B cell (primary cell): ENCODE results near the gene KAT7. TPM values are rescaled to one million over a fixed set of nuclear protein-coding genes. Genes with fewer than 3 reads are reported as not detected.

ENCODE experiments used
- ATAC-seq: fragments of 200-7000 bp; cut with Tn5 transposase; one replicate; pipeline ENCODE4 v1.10.0; 2021; ENCODE audit warnings: low read depth, mild to moderate bottlenecking, moderate number of reproducible peaks, moderate library complexity
- CTCF ChIA-PET: fragments of 350-600 bp; sonication (Branson Sonifier 250); formaldehyde crosslinking; loops from one replicate; lab custom pipeline; 2021; ENCODE audit warnings: antibody characterized with exemption, inconsistent platforms; lab: Charles Lee
- POLR2A ChIA-PET: fragments of 350-600 bp; sonication (Branson Sonifier 250); formaldehyde crosslinking; loops from one replicate; lab custom pipeline; 2021; ENCODE audit warnings: antibody characterized with exemption; lab: Charles Lee
- DNase-seq: peaks from one replicate; pipeline ENCODE4 v3.0.0; 2013
- H2AFZ ChIP-seq: 2 replicates; pipeline ENCODE4 v1.6.1; 2012; ENCODE audit warnings: mild to moderate bottlenecking, low read depth, low read length; ENCODE audit not compliant: insufficient read depth, poor library complexity, severe bottlenecking
- H3K27ac ChIP-seq, 2 donors: 1 replicate in 1 of 2; 2 replicates in 1 of 2; pipeline ENCODE4 v1.5.1; 2012 to 2013; ENCODE audit warnings: low read length in 2 of 2, mild to moderate bottlenecking in 2 of 2, moderate library complexity in 1 of 2
- H3K27me3 ChIP-seq, 4 experiments: fragments of 200-600 bp in 1 of 4; sonication (generic) in 1 of 4; replicated peaks in 1 of 4; 1 replicate in 2 of 4; 2 replicates in 2 of 4; pipeline versions ENCODE4 v1.6.1 to v1.7.0; 2013 to 2016; ENCODE audit warnings: low read length in 3 of 4, mild to moderate bottlenecking in 2 of 4, mixed read lengths in 1 of 4, moderate library complexity in 1 of 4; ENCODE audit not compliant: insufficient read depth in 4 of 4, control insufficient read depth in 3 of 4; ENCODE audit errors: control extremely low read depth in 1 of 4
- H3K36me3 ChIP-seq, 2 experiments: replicated peaks in 1 of 2; 1 replicate in 1 of 2; 2 replicates in 1 of 2; pipeline versions ENCODE4 v1.6.1 to v1.7.1; 2013; ENCODE audit warnings: low read length in 1 of 2; ENCODE audit not compliant: insufficient read depth in 2 of 2, control insufficient read depth in 1 of 2; ENCODE audit errors: control extremely low read depth in 1 of 2, extremely low read depth in 1 of 2
- H3K4me1 ChIP-seq, 2 donors: fragments of 200-600 bp in 1 of 2; sonication (generic) in 1 of 2; 1 replicate in 1 of 2; 2 replicates in 1 of 2; pipeline versions ENCODE4 v1.5.1 to v1.6.1; 2013 to 2017; ENCODE audit warnings: low read length in 2 of 2; ENCODE audit not compliant: control insufficient read depth in 2 of 2, insufficient read depth in 2 of 2
- H3K4me2 ChIP-seq: replicated peaks from 2 replicates; pipeline ENCODE3; 2012; ENCODE audit warnings: mild to moderate bottlenecking, low read depth, low read length; ENCODE audit not compliant: poor library complexity, severe bottlenecking
- H3K4me3 ChIP-seq, 5 experiments: fragments of 200-600 bp in 1 of 5; sonication (generic) in 1 of 5; 1 replicate in 3 of 5; 2 replicates in 2 of 5; pipeline versions ENCODE4 v1.5.1 to v1.7.0; 2011 to 2016; ENCODE audit warnings: low read length in 4 of 5, mild to moderate bottlenecking in 4 of 5, low read depth in 2 of 5, control low read depth in 1 of 5, moderate library complexity in 1 of 5; ENCODE audit not compliant: insufficient read depth in 1 of 5; ENCODE audit errors: control extremely low read depth in 1 of 5, extremely low read depth in 1 of 5
- H3K79me2 ChIP-seq: fragments of 200-600 bp; sonication (generic); one replicate; pipeline ENCODE4 v1.6.0; 2016; ENCODE audit warnings: low read length; ENCODE audit not compliant: control insufficient read depth, insufficient read depth
- H3K9ac ChIP-seq: fragments of 200-600 bp; sonication (generic); 2 replicates; pipeline ENCODE4 v1.6.1; 2017; ENCODE audit warnings: mild to moderate bottlenecking, low read length, moderate library complexity
- H3K9me3 ChIP-seq, 3 donors: one replicate each; pipeline versions ENCODE4 v1.6.1 to v1.7.1; 2013; ENCODE audit warnings: low read length in 2 of 3; ENCODE audit not compliant: control insufficient read depth in 2 of 3, insufficient read depth in 1 of 3; ENCODE audit errors: control extremely low read depth in 1 of 3
- H4K20me1 ChIP-seq: 2 replicates; pipeline ENCODE4 v1.6.0; 2012; ENCODE audit warnings: mild to moderate bottlenecking, low read length; ENCODE audit not compliant: insufficient read depth, control insufficient read depth, poor library complexity, severe bottlenecking
- H3K27ac Mint-ChIP-seq: one replicate; pipeline ENCODE4 v1.8.0; 2021; ENCODE audit warnings: mixed read lengths
- H3K27me3 Mint-ChIP-seq: one replicate; pipeline ENCODE4 v1.8.0; 2021; ENCODE audit warnings: mixed read lengths
- H3K4me1 Mint-ChIP-seq: one replicate; pipeline ENCODE4 v1.8.0; 2021; ENCODE audit warnings: mixed read lengths
- H3K4me3 Mint-ChIP-seq: one replicate; pipeline ENCODE4 v1.8.0; 2021; ENCODE audit warnings: mixed read lengths
- H3K9me3 Mint-ChIP-seq: one replicate; pipeline ENCODE4 v1.8.0; 2022; ENCODE audit warnings: mixed read lengths; ENCODE audit not compliant: insufficient read depth
- EZH2 ChIP-seq: IDR thresholded peaks from 2 replicates; pipeline ENCODE4 v1.6.1; 2012; ENCODE audit warnings: borderline replicate concordance, low read depth, mild to moderate bottlenecking, moderate library complexity, low read length; ENCODE audit not compliant: insufficient read depth, poor library complexity, severe bottlenecking
- WGBS: methylation state at CpG from one replicate; pipeline ENCODE4 v1.1.5; 2013; ENCODE audit warnings: missing lambda C conversion rate; ENCODE audit not compliant: insufficient coverage; 5-methylcytosine and 5-hydroxymethylcytosine counted together
- intact Hi-C: fragments of 100-400 bp; cut with micrococcal nuclease; formaldehyde crosslinking; loops from one replicate; pipeline ENCODE4 v1.10.0; 2022
- polyA plus RNA-seq: library from polyadenylated mRNA; depleted of rRNA; stranded (reverse); fragments of >200 nt; gene quantifications from 2 replicates; pipeline ENCODE4 v1.2.3, GENCODE V29; 2012
- total RNA-seq, 2 donors: library from RNA; stranded (reverse); fragments of 120-200 nt in 1 of 2; gene quantifications; 1 replicate in 1 of 2; 2 replicates in 1 of 2; pipeline versions ENCODE4 v1.2.3 to v1.2.4, GENCODE V29; 2013 to 2022
- TF ChIP-seq, protein P1 (sequence below): fragments of 200-600 bp; IDR thresholded peaks from one replicate; pipeline ENCODE4 v1.8.0; 2022; ENCODE audit warnings: antibody characterized with exemption, mild to moderate bottlenecking

Gene KAT7
- total and polyA plus RNA-seq, 2 donors (not counting 1 experiment from before 2014, with no cell fraction given), result 16.7 to 124 TPM

DNA sequence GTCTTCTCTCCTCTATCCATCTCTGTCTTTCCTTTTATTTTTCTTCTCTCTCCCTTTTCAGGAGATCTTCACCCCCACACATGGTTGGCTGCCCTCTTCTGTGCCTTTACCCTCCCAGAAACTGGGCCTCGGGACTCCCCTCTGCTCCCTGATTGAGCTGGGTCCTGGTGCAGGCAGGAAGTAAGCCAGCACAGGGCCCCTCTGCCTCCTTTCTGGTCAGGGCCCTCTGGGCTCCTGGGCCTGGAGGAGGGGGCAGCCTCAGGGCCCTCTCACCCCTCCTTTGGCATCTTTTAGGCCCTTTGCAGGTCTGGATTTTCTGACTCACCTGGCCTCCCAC, 80.5 kb downstream of the KAT7 start:
- H3K4me3 ChIP-seq, result no peak overlapping the region
- no peak overlapping the region for H3K4me2 ChIP-seq
- peaks cover 0 to 3% (median 1%) of the 10 kb centered on the region in 4 experiments for H3K27me3 ChIP-seq
- H3K9ac ChIP-seq, result no peak overlapping the region
- no peak overlapping the region for H3K27ac ChIP-seq
- no peaks in the 10 kb centered on the region for H3K4me1 Mint-ChIP-seq
- DNase-seq (no peak), ATAC-seq (no peak)
- TF ChIP-seq EZH2, result no peak
- TF ChIP-seq, protein P1, sequence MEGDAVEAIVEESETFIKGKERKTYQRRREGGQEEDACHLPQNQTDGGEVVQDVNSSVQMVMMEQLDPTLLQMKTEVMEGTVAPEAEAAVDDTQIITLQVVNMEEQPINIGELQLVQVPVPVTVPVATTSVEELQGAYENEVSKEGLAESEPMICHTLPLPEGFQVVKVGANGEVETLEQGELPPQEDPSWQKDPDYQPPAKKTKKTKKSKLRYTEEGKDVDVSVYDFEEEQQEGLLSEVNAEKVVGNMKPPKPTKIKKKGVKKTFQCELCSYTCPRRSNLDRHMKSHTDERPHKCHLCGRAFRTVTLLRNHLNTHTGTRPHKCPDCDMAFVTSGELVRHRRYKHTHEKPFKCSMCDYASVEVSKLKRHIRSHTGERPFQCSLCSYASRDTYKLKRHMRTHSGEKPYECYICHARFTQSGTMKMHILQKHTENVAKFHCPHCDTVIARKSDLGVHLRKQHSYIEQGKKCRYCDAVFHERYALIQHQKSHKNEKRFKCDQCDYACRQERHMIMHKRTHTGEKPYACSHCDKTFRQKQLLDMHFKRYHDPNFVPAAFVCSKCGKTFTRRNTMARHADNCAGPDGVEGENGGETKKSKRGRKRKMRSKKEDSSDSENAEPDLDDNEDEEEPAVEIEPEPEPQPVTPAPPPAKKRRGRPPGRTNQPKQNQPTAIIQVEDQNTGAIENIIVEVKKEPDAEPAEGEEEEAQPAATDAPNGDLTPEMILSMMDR, result no peak
- ChIA-PET POLR2A (no interaction called here), CTCF (interaction anchor here (1.8 kb wide), 1 partner anchor 128 kb away, joined by 6 read pairs; no protein-coding TSS in a partner anchor)
- H3K9me3 Mint-ChIP-seq, result no peaks in the 10 kb centered on the region
- no peaks in the 10 kb centered on the region for H3K36me3 ChIP-seq
- H3K79me2 ChIP-seq, result no peaks in the 10 kb centered on the region
- peaks cover 31% of the 10 kb centered on the region for H3K27me3 Mint-ChIP-seq
- no peak overlapping the region for H3K4me3 Mint-ChIP-seq
- peaks cover 0 to 3% of the 10 kb centered on the region in 2 donors for H3K4me1 ChIP-seq
- H3K27ac Mint-ChIP-seq, result no peak overlapping the region
- WGBS, result 20% methylated on average over 1 of the region's 1 CpG
- H2AFZ ChIP-seq, result no peak overlapping the region
- intact Hi-C loops, result loop anchor here (10.0 kb wide), 1 partner anchor 426 kb away; no protein-coding TSS in a partner anchor
- no peaks in the 10 kb centered on the region for H3K9me3 ChIP-seq
- H4K20me1 ChIP-seq, result no peaks in the 10 kb centered on the region

DNA sequence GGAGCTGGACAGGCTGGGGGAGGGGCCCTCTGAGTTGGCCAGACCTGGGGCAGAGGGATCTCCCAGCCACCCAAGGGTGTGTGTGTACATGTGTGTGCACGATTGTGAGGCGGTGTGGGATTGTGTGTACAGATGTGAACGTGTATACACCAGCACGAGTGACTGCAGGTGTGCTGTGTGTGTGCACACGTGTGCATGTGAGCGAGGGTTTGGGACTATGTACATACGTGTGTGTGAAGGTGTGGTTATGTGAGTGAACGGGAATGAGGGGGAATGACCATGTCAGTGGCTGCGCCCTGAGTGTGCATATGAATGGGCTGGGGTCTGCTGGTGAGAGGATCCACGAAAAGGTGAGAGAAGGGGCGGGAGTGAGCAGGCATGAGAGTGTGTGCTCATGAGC, 81.8 kb downstream of the KAT7 start:
- WGBS, result 84% methylated on average over 10 of the region's 11 CpGs
- no peak overlapping the region for H3K4me3 Mint-ChIP-seq
- no peaks in the 10 kb centered on the region for H3K79me2 ChIP-seq
- peaks cover 33% of the 10 kb centered on the region for H3K27me3 Mint-ChIP-seq
- POLR2A ChIA-PET, result no interaction called here
- no peaks in the 10 kb centered on the region for H3K36me3 ChIP-seq
- no peak overlapping the region for H2AFZ ChIP-seq
- H3K9ac ChIP-seq, result no peak overlapping the region
- no peak overlapping the region for H3K4me3 ChIP-seq
- intact Hi-C loops, result no loop called here
- peaks cover 0 to 3% of the 10 kb centered on the region in 2 donors for H3K4me1 ChIP-seq
- no peak overlapping the region for H3K4me2 ChIP-seq
- no peak for DNase-seq
- no peaks in the 10 kb centered on the region for H3K9me3 ChIP-seq
- H3K27ac ChIP-seq, result no peak overlapping the region
- no peaks in the 10 kb centered on the region for H3K4me1 Mint-ChIP-seq
- H3K9me3 Mint-ChIP-seq, result no peaks in the 10 kb centered on the region
- no peak for ATAC-seq
- peaks cover 0 to 15% (median 1%) of the 10 kb centered on the region in 4 experiments for H3K27me3 ChIP-seq
- no peak for TF ChIP-seq EZH2
- TF ChIP-seq, protein P1, result no peak
- no peak overlapping the region for H3K27ac Mint-ChIP-seq
- CTCF ChIA-PET, result no interaction called here
- no peaks in the 10 kb centered on the region for H4K20me1 ChIP-seq
